Type B pancreatic cell (in vitro differentiated cells): ENCODE measurements around the gene SCAF8. TPM values are rescaled to one million over a fixed set of nuclear protein-coding genes. Genes with fewer than 3 reads are reported as not detected.
A peak's percentile ranks its signal among the peaks of the same experiment; 100 is the strongest.

ENCODE experiments used
- DNase-seq: peaks from one replicate; pipeline ENCODE4 v3.0.0; 2021; ENCODE audit warnings: mixed read lengths; ENCODE audit not compliant: unreplicated experiment; ENCODE audit errors: extremely low spot score
- H3K27ac Mint-ChIP-seq: 2 replicates; pipeline ENCODE4 v1.8.0; 2021; ENCODE audit warnings: mild to moderate bottlenecking, mixed read lengths
- H3K27me3 Mint-ChIP-seq: 2 replicates; pipeline ENCODE4 v1.8.0; 2021; ENCODE audit warnings: mixed read lengths
- H3K36me3 Mint-ChIP-seq: 2 replicates; pipeline ENCODE4 v1.8.0; 2021; ENCODE audit warnings: mixed read lengths
- H3K4me1 Mint-ChIP-seq: one replicate; pipeline ENCODE4 v1.8.0; 2021; ENCODE audit warnings: mixed read lengths; ENCODE audit not compliant: unreplicated experiment
- H3K4me3 Mint-ChIP-seq: 2 replicates; pipeline ENCODE4 v1.8.0; 2021; ENCODE audit warnings: mild to moderate bottlenecking, mixed read lengths
- H3K9me3 Mint-ChIP-seq: 2 replicates; pipeline ENCODE4 v1.8.0; 2021; ENCODE audit warnings: mixed read lengths
- total RNA-seq: library from RNA; stranded (reverse); gene quantifications from 2 replicates; pipeline ENCODE4 v1.2.1, GENCODE V29; 2021; ENCODE audit warnings: low replicate concordance
- TF ChIP-seq, protein P1 (sequence below): fragments of 200-600 bp; sonication (generic); conservative IDR thresholded peaks from 2 replicates; pipeline ENCODE4 v1.5.0; 2021; ENCODE audit warnings: antibody characterized with exemption, mild to moderate bottlenecking

Gene SCAF8
- total RNA-seq, 1 donor from 2014 or later: 58.7 TPM

- no peak for DNase-seq
- Mint-ChIP-seq H3K27ac (peak overlapping the region; percentile 39), H3K4me3 (no peak overlapping the region), H3K36me3 (peaks cover 16% of the 10 kb centered on the region), H3K27me3 (no peaks in the 10 kb centered on the region), H3K9me3 (no peaks in the 10 kb centered on the region), H3K4me1 (peaks cover 8% of the 10 kb centered on the region)
- TF ChIP-seq, protein P1, sequence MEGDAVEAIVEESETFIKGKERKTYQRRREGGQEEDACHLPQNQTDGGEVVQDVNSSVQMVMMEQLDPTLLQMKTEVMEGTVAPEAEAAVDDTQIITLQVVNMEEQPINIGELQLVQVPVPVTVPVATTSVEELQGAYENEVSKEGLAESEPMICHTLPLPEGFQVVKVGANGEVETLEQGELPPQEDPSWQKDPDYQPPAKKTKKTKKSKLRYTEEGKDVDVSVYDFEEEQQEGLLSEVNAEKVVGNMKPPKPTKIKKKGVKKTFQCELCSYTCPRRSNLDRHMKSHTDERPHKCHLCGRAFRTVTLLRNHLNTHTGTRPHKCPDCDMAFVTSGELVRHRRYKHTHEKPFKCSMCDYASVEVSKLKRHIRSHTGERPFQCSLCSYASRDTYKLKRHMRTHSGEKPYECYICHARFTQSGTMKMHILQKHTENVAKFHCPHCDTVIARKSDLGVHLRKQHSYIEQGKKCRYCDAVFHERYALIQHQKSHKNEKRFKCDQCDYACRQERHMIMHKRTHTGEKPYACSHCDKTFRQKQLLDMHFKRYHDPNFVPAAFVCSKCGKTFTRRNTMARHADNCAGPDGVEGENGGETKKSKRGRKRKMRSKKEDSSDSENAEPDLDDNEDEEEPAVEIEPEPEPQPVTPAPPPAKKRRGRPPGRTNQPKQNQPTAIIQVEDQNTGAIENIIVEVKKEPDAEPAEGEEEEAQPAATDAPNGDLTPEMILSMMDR: no peak
These were observed 102.1 kb downstream of the SCAF8 start for GRCh38 chr6:154835307-154835706.

- no peak for DNase-seq
- peaks cover 8% of the 10 kb centered on the region for H3K36me3 Mint-ChIP-seq
- TF ChIP-seq, protein P1: no peak
- no peaks in the 10 kb centered on the region for H3K9me3 Mint-ChIP-seq
- no peaks in the 10 kb centered on the region for H3K27me3 Mint-ChIP-seq
- peaks cover 8% of the 10 kb centered on the region for H3K4me1 Mint-ChIP-seq
- no peak overlapping the region for H3K27ac Mint-ChIP-seq
- H3K4me3 Mint-ChIP-seq: no peak overlapping the region
These were observed 106.3 kb downstream of the SCAF8 start for GRCh38 chr6:154839546-154839945.

- Mint-ChIP-seq H3K9me3 (no peaks in the 10 kb centered on the region), H3K4me1 (peaks cover 8% of the 10 kb centered on the region), H3K27ac (no peak overlapping the region), H3K4me3 (no peak overlapping the region), H3K36me3 (peaks cover 8% of the 10 kb centered on the region), H3K27me3 (no peaks in the 10 kb centered on the region)
- no peak for DNase-seq
- TF ChIP-seq, protein P1: no peak
These were observed 107.1 kb downstream of the SCAF8 start for GRCh38 chr6:154840363-154840762.

DNA sequence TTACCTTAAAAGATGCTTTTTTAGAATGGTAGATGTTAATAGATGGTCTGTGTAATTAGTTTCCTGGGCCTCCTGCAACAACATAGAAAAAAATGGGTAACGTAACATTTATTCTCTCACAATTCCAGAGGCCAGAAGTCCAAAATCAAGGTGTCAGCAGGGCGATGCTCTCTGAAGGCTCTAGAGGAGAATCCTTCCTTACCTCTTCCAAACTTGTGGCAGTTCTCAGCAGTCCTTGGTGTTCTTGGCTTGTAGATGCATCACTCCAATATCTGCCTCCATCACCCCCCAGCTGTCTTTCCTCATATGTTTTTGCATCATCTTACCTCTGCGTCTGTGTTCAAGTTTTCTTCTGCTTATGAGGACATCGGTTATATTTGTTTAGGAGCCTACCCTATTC, 107.9 kb downstream of the SCAF8 start:
- Mint-ChIP-seq H3K27me3 (no peaks in the 10 kb centered on the region), H3K9me3 (no peaks in the 10 kb centered on the region), H3K4me3 (no peak overlapping the region), H3K36me3 (peaks cover 8% of the 10 kb centered on the region), H3K27ac (no peak overlapping the region), H3K4me1 (peaks cover 8% of the 10 kb centered on the region)
- TF ChIP-seq, protein P1: no peak
- DNase-seq: no peak

DNA sequence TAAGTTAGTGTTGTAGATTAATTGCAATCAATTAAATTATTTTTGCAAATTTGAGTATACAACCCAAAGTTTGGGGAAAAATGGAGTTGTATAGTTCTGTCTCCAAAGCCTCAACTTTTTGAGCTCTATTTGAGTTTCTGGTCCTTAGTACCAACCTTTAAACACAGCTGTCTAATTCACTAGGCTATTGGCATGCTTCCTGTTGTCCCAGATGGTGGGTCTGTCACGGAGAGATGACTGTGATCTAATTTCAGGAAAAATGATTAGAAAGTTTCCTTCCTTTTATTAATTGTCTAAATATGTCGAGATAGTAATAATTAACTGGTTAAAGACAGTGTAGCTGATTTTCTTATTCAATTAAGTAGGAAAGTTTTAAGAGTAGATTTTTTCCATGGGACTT, 109.6 kb downstream of the SCAF8 start:
- Mint-ChIP-seq H3K27me3 (no peaks in the 10 kb centered on the region), H3K9me3 (no peaks in the 10 kb centered on the region), H3K27ac (no peak overlapping the region), H3K4me3 (no peak overlapping the region), H3K4me1 (peaks cover 7% of the 10 kb centered on the region), H3K36me3 (peaks cover 8% of the 10 kb centered on the region)
- TF ChIP-seq, protein P1: no peak
- DNase-seq: no peak

- TF ChIP-seq, protein P1: no peak
- Mint-ChIP-seq H3K9me3 (peaks cover 6% of the 10 kb centered on the region), H3K4me3 (no peak overlapping the region), H3K36me3 (peaks cover 10% of the 10 kb centered on the region), H3K27me3 (no peaks in the 10 kb centered on the region), H3K27ac (no peak overlapping the region), H3K4me1 (peaks cover 21% of the 10 kb centered on the region)
- DNase-seq: no peak
These were observed 114.1 kb downstream of the SCAF8 start for GRCh38 chr6:154847318-154847717.
